Measurements from ENCODE around the gene C11orf52. TPM values are rescaled to one million over a fixed set of nuclear protein-coding genes. Genes with fewer than 3 reads are reported as not detected.

C11orf52 gene
- total and polyA plus RNA-seq, 2 donors (not counting 1 experiment from before 2014, with no cell fraction given): not detected

GRCh38 chr11:111905411-111905810 lies 13.3 kb upstream of the C11orf52 start:
- WGBS (ENCODE audit: insufficient coverage): no CpG with 5 or more reads among the region's 2 CpGs
- Histone ChIP-seq H3K9ac (ENCODE audit: low read length) (no peak overlapping the region), H3K4me1 (ENCODE audit: control insufficient read depth in 2 of 2, insufficient read depth in 2 of 2, low read length in 2 of 2) (no peaks in the 10 kb centered on the region), H3K36me3 (replicated peaks in 1 of 2; ENCODE audit: control extremely low read depth in 1 of 2, control insufficient read depth in 1 of 2, extremely low read depth in 1 of 2, insufficient read depth in 2 of 2, low read length in 1 of 2) (no peaks in the 10 kb centered on the region), H3K9me3 (ENCODE audit: control extremely low read depth in 1 of 3, control insufficient read depth in 2 of 3, insufficient read depth in 1 of 3, low read length in 2 of 3) (no peaks in the 10 kb centered on the region), H4K20me1 (ENCODE audit: control insufficient read depth, insufficient read depth, low read length, poor library complexity, severe bottlenecking) (no peaks in the 10 kb centered on the region), H2AFZ (ENCODE audit: insufficient read depth, low read depth, low read length, poor library complexity, severe bottlenecking) (no peak overlapping the region), H3K79me2 (ENCODE audit: control insufficient read depth, insufficient read depth, low read length) (no peaks in the 10 kb centered on the region), H3K27ac (ENCODE audit: low read length in 2 of 2) (no peak overlapping the region), H3K4me3 (ENCODE audit: control extremely low read depth in 1 of 5, extremely low read depth in 1 of 5, insufficient read depth in 1 of 5, low read depth in 2 of 5, low read length in 4 of 5) (no peak overlapping the region), H3K4me2 (replicated peaks; ENCODE audit: low read depth, low read length, poor library complexity, severe bottlenecking) (no peak overlapping the region), H3K27me3 (replicated peaks in 1 of 4; ENCODE audit: control extremely low read depth in 1 of 4, control insufficient read depth in 3 of 4, insufficient read depth in 4 of 4, low read length in 3 of 4) (peaks cover 0 to 7% (median 2%) of the 10 kb centered on the region in 4 experiments)
- H3K9me3 Mint-ChIP-seq (ENCODE audit: insufficient read depth): no peaks in the 10 kb centered on the region
- intact Hi-C loops (cut with micrococcal nuclease): no loop called here
- ATAC-seq (ENCODE audit: low read depth) (no peak), DNase-seq (no peak)
- TF ChIP-seq EZH2 (IDR thresholded peaks at IDR 0.05; ENCODE audit: borderline replicate concordance, insufficient read depth, low read depth, low read length, poor library complexity, severe bottlenecking) (no peak), CTCF (IDR thresholded peaks at IDR 0.05) (no peak)
- H3K27ac Mint-ChIP-seq: no peak overlapping the region
- peaks cover 28% of the 10 kb centered on the region for H3K27me3 Mint-ChIP-seq
- ChIA-PET CTCF (no interaction called here), POLR2A (no interaction called here)
- H3K4me3 Mint-ChIP-seq: no peak overlapping the region
- H3K4me1 Mint-ChIP-seq: no peaks in the 10 kb centered on the region

GRCh38 chr11:111906680-111907079 lies 12.0 kb upstream of the C11orf52 start:
- no peak overlapping the region for H2AFZ ChIP-seq (ENCODE audit: insufficient read depth, low read depth, low read length, poor library complexity, severe bottlenecking)
- Mint-ChIP-seq H3K27me3 (peaks cover 38% of the 10 kb centered on the region), H3K27ac (no peak overlapping the region), H3K4me1 (no peaks in the 10 kb centered on the region), H3K4me3 (no peak overlapping the region), H3K9me3 (ENCODE audit: insufficient read depth) (no peaks in the 10 kb centered on the region)
- ChIA-PET POLR2A (no interaction called here), CTCF (no interaction called here)
- intact Hi-C loops (cut with micrococcal nuclease): no loop called here
- no peak for TF ChIP-seq CTCF (IDR thresholded peaks at IDR 0.05)
- TF ChIP-seq EZH2 (IDR thresholded peaks at IDR 0.05; ENCODE audit: borderline replicate concordance, insufficient read depth, low read depth, low read length, poor library complexity, severe bottlenecking): no peak
- ATAC-seq (ENCODE audit: low read depth) (no peak), DNase-seq (no peak)
- H3K27ac ChIP-seq (ENCODE audit: low read length in 2 of 2): no peak overlapping the region
- no CpG with 5 or more reads among the region's 1 CpG for WGBS (ENCODE audit: insufficient coverage)
- H3K79me2 ChIP-seq (ENCODE audit: control insufficient read depth, insufficient read depth, low read length): no peaks in the 10 kb centered on the region
- H3K9me3 ChIP-seq (ENCODE audit: control extremely low read depth in 1 of 3, control insufficient read depth in 2 of 3, insufficient read depth in 1 of 3, low read length in 2 of 3): peaks cover 0 to 4% (median 0%) of the 10 kb centered on the region in 3 donors
- no peak overlapping the region for H3K9ac ChIP-seq (ENCODE audit: low read length)
- H3K4me1 ChIP-seq (ENCODE audit: control insufficient read depth in 2 of 2, insufficient read depth in 2 of 2, low read length in 2 of 2): no peaks in the 10 kb centered on the region
- H4K20me1 ChIP-seq (ENCODE audit: control insufficient read depth, insufficient read depth, low read length, poor library complexity, severe bottlenecking): no peaks in the 10 kb centered on the region
- peaks cover 0 to 19% (median 3%) of the 10 kb centered on the region in 4 experiments for H3K27me3 ChIP-seq (replicated peaks in 1 of 4; ENCODE audit: control extremely low read depth in 1 of 4, control insufficient read depth in 3 of 4, insufficient read depth in 4 of 4, low read length in 3 of 4)
- no peaks in the 10 kb centered on the region for H3K36me3 ChIP-seq (replicated peaks in 1 of 2; ENCODE audit: control extremely low read depth in 1 of 2, control insufficient read depth in 1 of 2, extremely low read depth in 1 of 2, insufficient read depth in 2 of 2, low read length in 1 of 2)
- no peak overlapping the region for H3K4me2 ChIP-seq (replicated peaks; ENCODE audit: low read depth, low read length, poor library complexity, severe bottlenecking)
- no peak overlapping the region for H3K4me3 ChIP-seq (ENCODE audit: control extremely low read depth in 1 of 5, extremely low read depth in 1 of 5, insufficient read depth in 1 of 5, low read depth in 2 of 5, low read length in 4 of 5)

All from B cell (primary cell).